WTC11 (cell line): Measurements from ENCODE around the gene COX7B2. TPM values are rescaled to one million over a fixed set of nuclear protein-coding genes. Genes with fewer than 3 reads are reported as not detected.
A peak's percentile ranks its signal among the peaks of the same experiment; 100 is the strongest.

Experiments used
- ATAC-seq: fragments of 200-7000 bp; cut with Tn5 transposase; 2 replicates; pipeline ENCODE4 v1.10.0; 2021; ENCODE audit warnings: mild to moderate bottlenecking, moderate library complexity
- CTCF ChIA-PET: fragments of 300-600 bp; sonication (Branson Sonifier 250); formaldehyde crosslinking; loops from one replicate; lab custom pipeline; 2021; ENCODE audit warnings: antibody characterized with exemption; lab: Charles Lee
- POLR2A ChIA-PET: fragments of 350-600 bp; sonication (Branson Sonifier 250); formaldehyde crosslinking; loops from one replicate; lab custom pipeline; 2021; ENCODE audit warnings: antibody characterized with exemption; lab: Charles Lee
- DNase-seq: peaks from one replicate; pipeline ENCODE4 v3.0.0; 2021; ENCODE audit warnings: low spot score
- H3K27ac Mint-ChIP-seq: 2 replicates; pipeline ENCODE4 v1.8.0; 2021; ENCODE audit warnings: mixed read lengths
- H3K27me3 Mint-ChIP-seq: 2 replicates; pipeline ENCODE4 v1.8.0; 2021; ENCODE audit warnings: low read depth, mild to moderate bottlenecking, moderate library complexity, mixed read lengths
- H3K36me3 Mint-ChIP-seq: 2 replicates; pipeline ENCODE4 v1.8.0; 2021; ENCODE audit warnings: mixed read lengths
- H3K4me1 Mint-ChIP-seq: 2 replicates; pipeline ENCODE4 v1.8.0; 2022; ENCODE audit warnings: mixed read lengths
- H3K4me3 Mint-ChIP-seq: 2 replicates; pipeline ENCODE4 v1.8.0; 2021; ENCODE audit warnings: mild to moderate bottlenecking, moderate library complexity, mixed read lengths
- H3K9me3 Mint-ChIP-seq: 2 replicates; pipeline ENCODE4 v1.8.0; 2021; ENCODE audit warnings: mixed read lengths
- ARID4B ChIP-seq: sonication (generic); formaldehyde crosslinking; IDR thresholded peaks from 2 replicates; pipeline ENCODE4 v1.8.0; 2023; ENCODE audit warnings: missing genetic modification reagents, mild to moderate bottlenecking, borderline replicate concordance
- ATF2 ChIP-seq: sonication (generic); formaldehyde crosslinking; IDR thresholded peaks from 2 replicates; pipeline ENCODE4 v1.8.1; 2022; ENCODE audit warnings: low read depth, missing genetic modification reagents, borderline replicate concordance
- CTCF ChIP-seq: fragments of 200-600 bp; IDR thresholded peaks from 2 replicates; pipeline ENCODE4 v1.8.0; 2022; ENCODE audit warnings: antibody characterized with exemption
- ETV6 ChIP-seq: sonication (generic); formaldehyde crosslinking; IDR thresholded peaks from 2 replicates; pipeline ENCODE4 v1.8.1; 2022; ENCODE audit warnings: mild to moderate bottlenecking, missing genetic modification reagents
- FOXJ3 ChIP-seq: sonication (generic); formaldehyde crosslinking; IDR thresholded peaks from 2 replicates; pipeline ENCODE4 v1.9.0; 2021; ENCODE audit warnings: missing genetic modification reagents, mild to moderate bottlenecking, borderline replicate concordance
- GTF2I ChIP-seq: fragments of 250-450 bp; sonication (Bioruptor Pico); conservative IDR thresholded peaks from 2 replicates; pipeline ENCODE4 v1.4.0; 2021; ENCODE audit warnings: mild to moderate bottlenecking
- IRF1 ChIP-seq: sonication (generic); formaldehyde crosslinking; IDR thresholded peaks from 2 replicates; pipeline ENCODE4 v1.8.0; 2023; ENCODE audit warnings: missing genetic modification reagents
- NFE2L1 ChIP-seq: sonication (generic); formaldehyde crosslinking; IDR thresholded peaks from 2 replicates; pipeline ENCODE4 v1.8.1; 2023; ENCODE audit warnings: missing genetic modification reagents
- OVOL2 ChIP-seq: fragments of 250-450 bp; sonication (Bioruptor Pico); IDR thresholded peaks from 2 replicates; pipeline ENCODE4 v1.9.0; 2021; ENCODE audit warnings: mild to moderate bottlenecking, borderline replicate concordance
- PREB ChIP-seq: sonication (generic); formaldehyde crosslinking; IDR thresholded peaks from 2 replicates; pipeline ENCODE4 v1.8.1; 2022; ENCODE audit warnings: mild to moderate bottlenecking, missing genetic modification reagents, moderate library complexity, borderline replicate concordance
- SOX15 ChIP-seq: fragments of 250-450 bp; sonication (Bioruptor Pico); IDR thresholded peaks from 2 replicates; pipeline ENCODE4 v1.9.0; 2021; ENCODE audit warnings: mild to moderate bottlenecking
- TEAD4 ChIP-seq: sonication (generic); formaldehyde crosslinking; IDR thresholded peaks from 2 replicates; pipeline ENCODE4 v1.8.0; 2022; ENCODE audit warnings: mild to moderate bottlenecking, missing genetic modification reagents
- ZNF121 ChIP-seq: sonication (generic); formaldehyde crosslinking; IDR thresholded peaks from 2 replicates; pipeline ENCODE4 v1.8.0; 2023; ENCODE audit warnings: missing genetic modification reagents
- ZNF281 ChIP-seq: sonication (generic); formaldehyde crosslinking; IDR thresholded peaks from 2 replicates; pipeline ENCODE4 v1.8.0; 2023; ENCODE audit warnings: mild to moderate bottlenecking, missing genetic modification reagents
- ZNF423 ChIP-seq: fragments of 250-450 bp; sonication (Bioruptor Pico); IDR thresholded peaks from 2 replicates; pipeline ENCODE4 v2.1.2; 2022; ENCODE audit warnings: mild to moderate bottlenecking, moderate library complexity
- total RNA-seq: library from RNA; stranded (reverse); gene quantifications from 3 replicates; pipeline ENCODE4 v1.2.3, GENCODE V29; 2021

Gene COX7B2
- total RNA-seq, 1 experiment from 2014 or later, result not detected

GRCh38 chr4:46933686-46934085 is 24.6 kb upstream of the COX7B2 start (continued):
- TF ChIP-seq ZNF121 (no peak), ARID4B (no peak), IRF1 (no peak), SOX15 (CRISPR knock-in tag) (no peak)
- TF ChIP-seq, all 79 proteins: peak for 0

- ATAC-seq, result peak; percentile 97
These were observed 22.9 kb upstream of the COX7B2 start for GRCh38 chr4:46931981-46932380.

GRCh38 chr4:46930891-46931290 is 21.8 kb upstream of the COX7B2 start:
- ChIA-PET POLR2A (no interaction called here), CTCF (no interaction called here)
- Mint-ChIP-seq H3K27me3 (no peaks in the 10 kb centered on the region), H3K9me3 (no peaks in the 10 kb centered on the region), H3K36me3 (no peaks in the 10 kb centered on the region), H3K4me3 (no peak overlapping the region), H3K27ac (no peak overlapping the region), H3K4me1 (no peaks in the 10 kb centered on the region)
- DNase-seq, result no peak
- ATAC-seq, result no peak
- no peak for TF ChIP-seq ZNF423 (CRISPR knock-in tag)
- no peak for TF ChIP-seq GTF2I
- TF ChIP-seq ATF2 (CRISPR knock-in tag), result no peak
- TF ChIP-seq NFE2L1, result no peak
- TF ChIP-seq TEAD4 (CRISPR knock-in tag), result no peak
- no peak for TF ChIP-seq FOXJ3
- no peak for TF ChIP-seq PREB
- TF ChIP-seq ETV6 (CRISPR knock-in tag), result no peak
- TF ChIP-seq OVOL2, result no peak

More at GRCh38 chr4:46931981-46932380, 22.9 kb upstream of the COX7B2 start:
- POLR2A ChIA-PET, result interaction anchor here (0.8 kb wide), 1 partner anchor 101 kb away, joined by 3 read pairs; no protein-coding TSS in a partner anchor
- Mint-ChIP-seq H3K4me1 (no peaks in the 10 kb centered on the region), H3K36me3 (no peaks in the 10 kb centered on the region), H3K27me3 (no peaks in the 10 kb centered on the region), H3K4me3 (no peak overlapping the region)
- TF ChIP-seq CTCF (peak; percentile 40; the same call in 1 of the 2 replicates), ZNF281 (CRISPR knock-in tag) (no peak)
- TF ChIP-seq, all 79 proteins: peak for 1
- H3K27ac Mint-ChIP-seq, result no peak overlapping the region
- H3K9me3 Mint-ChIP-seq, result no peaks in the 10 kb centered on the region
- DNase-seq, result peak; percentile 49
- CTCF ChIA-PET, result interaction anchor here (0.6 to 1.5 kb wide), 11 partner anchors 62 to 451 kb away, joined by 3 to 12 read pairs (median 4); partner anchors contain the start of gene GABRA4
